Measurements from ENCODE around the gene TUBB4B.

DNA sequence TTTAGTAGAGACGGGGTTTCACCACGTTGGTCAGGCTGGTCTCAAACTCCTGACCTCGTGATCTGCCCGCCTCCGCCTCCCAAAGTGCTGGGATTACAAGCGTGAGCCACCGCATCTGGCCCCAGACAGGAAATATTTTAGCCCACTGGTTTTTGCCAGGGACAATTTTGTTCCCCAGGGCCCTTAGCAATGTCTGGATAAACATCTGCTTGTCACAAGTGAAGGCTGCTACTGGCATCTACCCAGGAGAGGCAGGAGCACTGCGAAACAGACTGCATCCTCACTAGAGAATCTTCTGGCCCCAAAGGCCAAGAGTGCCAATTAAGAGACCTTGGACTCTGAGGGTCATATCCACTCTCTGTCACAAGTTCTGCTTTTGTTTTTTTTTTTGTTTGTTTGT lies 38.1 kb upstream of the TUBB4B start:
- no peak for TF ChIP-seq POLR2A (IDR thresholded peaks at IDR 0.05)
- TF ChIP-seq, protein P1, sequence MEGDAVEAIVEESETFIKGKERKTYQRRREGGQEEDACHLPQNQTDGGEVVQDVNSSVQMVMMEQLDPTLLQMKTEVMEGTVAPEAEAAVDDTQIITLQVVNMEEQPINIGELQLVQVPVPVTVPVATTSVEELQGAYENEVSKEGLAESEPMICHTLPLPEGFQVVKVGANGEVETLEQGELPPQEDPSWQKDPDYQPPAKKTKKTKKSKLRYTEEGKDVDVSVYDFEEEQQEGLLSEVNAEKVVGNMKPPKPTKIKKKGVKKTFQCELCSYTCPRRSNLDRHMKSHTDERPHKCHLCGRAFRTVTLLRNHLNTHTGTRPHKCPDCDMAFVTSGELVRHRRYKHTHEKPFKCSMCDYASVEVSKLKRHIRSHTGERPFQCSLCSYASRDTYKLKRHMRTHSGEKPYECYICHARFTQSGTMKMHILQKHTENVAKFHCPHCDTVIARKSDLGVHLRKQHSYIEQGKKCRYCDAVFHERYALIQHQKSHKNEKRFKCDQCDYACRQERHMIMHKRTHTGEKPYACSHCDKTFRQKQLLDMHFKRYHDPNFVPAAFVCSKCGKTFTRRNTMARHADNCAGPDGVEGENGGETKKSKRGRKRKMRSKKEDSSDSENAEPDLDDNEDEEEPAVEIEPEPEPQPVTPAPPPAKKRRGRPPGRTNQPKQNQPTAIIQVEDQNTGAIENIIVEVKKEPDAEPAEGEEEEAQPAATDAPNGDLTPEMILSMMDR (IDR thresholded peaks at IDR 0.05) = no peak
